K562 (cell line): ENCODE results near the gene TPO. TPM values are rescaled to one million over a fixed set of nuclear protein-coding genes. Genes with fewer than 3 reads are reported as not detected.

ENCODE experiments used
- ATAC-seq: fragments of 200-7000 bp; cut with Tn5 transposase; 3 replicates; pipeline ENCODE4 v1.9.1; 2020; ENCODE audit warnings: moderate library complexity
- BruUV-seq: library from RNA; stranded (reverse); fragments of 400-500 nt; replicated peaks from 2 replicates; lab custom pipeline; 2021; lab: Mats Ljungman, UMichigan
- CTCF ChIA-PET: fragments of 300-600 bp; formaldehyde crosslinking; extraction: SDS; loops from one replicate; lab custom pipeline; 2021; ENCODE audit warnings: low intra/inter-chr PET ratio; lab: Yijun Ruan, JAX
- POLR2A ChIA-PET: fragments of 300-600, 350-650 bp; sonication (Branson Sonifier 250); formaldehyde crosslinking; extraction: SDS; loops from one replicate; lab custom pipeline; 2021; ENCODE audit warnings: antibody characterized with exemption, inconsistent platforms; lab: Yijun Ruan, JAX
- DNase-seq, 4 experiments: peaks; one replicate each; pipeline versions ENCODE4 v3.0.0 to v3.0.0-alpha.2; 2011 to 2018; ENCODE audit warnings: low spot score in 3 of 4, mixed read lengths in 3 of 4; ENCODE audit errors: extremely low read depth in 1 of 4
- FAIRE-seq: peaks from 2 replicates; lab custom pipeline; 2011; peaks lifted over from hg19 to GRCh38; lab: Jason Lieb, UNC
- H2AFZ ChIP-seq: 2 replicates; pipeline ENCODE4 v1.6.0; 2011; ENCODE audit warnings: low read depth, low read length, control low read depth, inconsistent platforms
- H3K27ac ChIP-seq: fragments of 200-600 bp; 3 replicates; pipeline ENCODE4 v1.8.0; 2011; ENCODE audit warnings: low read depth, mild to moderate bottlenecking, control low read depth, inconsistent platforms, low read length, moderate library complexity, mixed read lengths; ENCODE audit errors: extremely low read depth
- H3K27me3 ChIP-seq, 2 experiments: fragments of 300-600 bp in 1 of 2; 2 replicates in 1 of 2; 3 replicates in 1 of 2; pipeline versions ENCODE4 v1.6.0 to v1.8.0; 2011; ENCODE audit warnings: inconsistent platforms in 2 of 2, low read length in 2 of 2, mild to moderate bottlenecking in 1 of 2, mixed read lengths in 1 of 2, moderate library complexity in 1 of 2; ENCODE audit not compliant: control insufficient read depth in 2 of 2, insufficient read depth in 2 of 2
- H3K36me3 ChIP-seq: fragments of 300-600 bp; 3 replicates; pipeline ENCODE4 v1.8.0; 2011; ENCODE audit warnings: mild to moderate bottlenecking, low read length, inconsistent platforms; ENCODE audit not compliant: control insufficient read depth, insufficient read depth
- H3K4me1 ChIP-seq, 2 experiments: fragments of 200-600 bp in 1 of 2; replicated peaks in 1 of 2; 2 replicates in 1 of 2; 3 replicates in 1 of 2; pipeline versions ENCODE4 v1.5.1 to v1.8.0; 2011; ENCODE audit warnings: inconsistent platforms in 2 of 2, low read length in 2 of 2, mild to moderate bottlenecking in 1 of 2, mixed read lengths in 1 of 2, moderate library complexity in 1 of 2; ENCODE audit not compliant: control insufficient read depth in 2 of 2, insufficient read depth in 2 of 2
- H3K4me2 ChIP-seq: 2 replicates; pipeline ENCODE4 v1.6.1; 2011; ENCODE audit warnings: low read length, control low read depth, inconsistent platforms, mixed read lengths; ENCODE audit not compliant: insufficient read depth
- H3K4me3 ChIP-seq: fragments of 200-600 bp; sonication (generic), shearing (Covaris generic); 2 replicates; pipeline ENCODE4 v1.5.1; 2016; ENCODE audit warnings: control low read depth, inconsistent platforms
- H3K79me2 ChIP-seq: fragments of 200-600 bp; 3 replicates; pipeline ENCODE4 v1.8.0; 2011; ENCODE audit warnings: low read length, inconsistent platforms; ENCODE audit not compliant: control insufficient read depth, insufficient read depth
- H3K9ac ChIP-seq, 2 experiments: 2 replicates each; pipeline versions ENCODE4 v1.6.0 to v1.6.1; 2011; ENCODE audit warnings: low read depth in 2 of 2, low read length in 2 of 2, control low read depth in 1 of 2, inconsistent platforms in 1 of 2, mild to moderate bottlenecking in 1 of 2, mixed read lengths in 1 of 2; ENCODE audit not compliant: insufficient read depth in 1 of 2
- H3K9me1 ChIP-seq: one replicate; pipeline ENCODE4 v1.6.0; 2011; ENCODE audit warnings: inconsistent platforms, mild to moderate bottlenecking, low read length, moderate library complexity; ENCODE audit not compliant: control insufficient read depth, insufficient read depth
- H3K9me3 ChIP-seq: replicated peaks from 2 replicates; pipeline ENCODE4 v1.5.1; 2011; ENCODE audit warnings: low read depth, low read length, inconsistent platforms; ENCODE audit not compliant: control insufficient read depth, insufficient read depth
- H4K20me1 ChIP-seq: replicated peaks from 2 replicates; pipeline ENCODE4 v1.6.1; 2011; ENCODE audit warnings: low read length, inconsistent platforms, mixed read lengths; ENCODE audit not compliant: control insufficient read depth, insufficient read depth
- NONO ChIP-seq, 2 experiments: fragments of 200-400 bp in 1 of 2; fragments of 450-650 bp in 1 of 2; formaldehyde crosslinking in 1 of 2; IDR thresholded peaks; 2 replicates each; pipeline ENCODE4 v1.6.1; 2017; ENCODE audit warnings: low read depth in 2 of 2, mild to moderate bottlenecking in 2 of 2, moderate library complexity in 2 of 2, low read length in 1 of 2
- NR2C2 ChIP-seq, 2 experiments: fragments of 200-800 bp in 1 of 2; sonication (Bioruptor generic) in 1 of 2; sonication (generic) in 1 of 2; formaldehyde crosslinking in 1 of 2; IDR thresholded peaks; 2 replicates each; pipeline versions ENCODE4 v1.6.1 to v1.8.0; 2016 to 2022; ENCODE audit warnings: mild to moderate bottlenecking in 1 of 2, missing compliant biosample characterization in 1 of 2, missing genetic modification characterization in 1 of 2, missing genetic modification reagents in 1 of 2
- SNRNP70 ChIP-seq: fragments of 200-400 bp; formaldehyde crosslinking; optimal IDR thresholded peaks from 2 replicates; pipeline ENCODE3; 2017; ENCODE audit warnings: low read depth, low read length
- SRSF1 ChIP-seq: fragments of 200-400 bp; formaldehyde crosslinking; IDR thresholded peaks from 2 replicates; pipeline ENCODE4 v1.6.1; 2017; ENCODE audit warnings: mild to moderate bottlenecking, low read depth, low read length, moderate library complexity
- U2AF1 ChIP-seq: fragments of 200-400 bp; formaldehyde crosslinking; optimal IDR thresholded peaks from 2 replicates; pipeline ENCODE3; 2017; ENCODE audit warnings: mild to moderate bottlenecking, low read depth, low read length, moderate library complexity
- WGBS: fragments of 100-300 bp; shearing (Covaris generic); methylation state at CpG from one replicate; pipeline ENCODE4 v1.1.6; 2016; ENCODE audit warnings: low coverage, mixed read lengths; ENCODE audit not compliant: insufficient coverage; ENCODE audit errors: missing lambda C conversion rate; 5-methylcytosine and 5-hydroxymethylcytosine counted together
- in situ Hi-C: fragments of 300-500 bp; cut with MboI; formaldehyde crosslinking; loops from 4 replicates; pipeline ENCODE4 v1.15.0; 2018; ENCODE audit warnings: inconsistent platforms, mixed read lengths
- intact Hi-C: fragments of 100-400 bp; cut with micrococcal nuclease; formaldehyde crosslinking; loops from 2 replicates; pipeline ENCODE4 v1.14.2; 2022
- polyA plus RNA-seq, 8 experiments: library from polyadenylated mRNA; depleted of rRNA in 4 of 8; stranded (reverse) in 5 of 8; unstranded in 3 of 8; fragments of >200 nt; fragmentation: Nextera tagmentation in 2 of 8; fragmentation: Illumina TruSeq in 1 of 8; extraction: Ambion mirVana in 2 of 8; extraction: Trizol in 1 of 8; gene quantifications; 2 replicates each; pipeline versions ENCODE4 v1.2.1 to v1.2.3, GENCODE V29; 2011 to 2014; ENCODE audit warnings: inconsistent platforms in 1 of 8, missing spikeins in 1 of 8
- total RNA-seq, 7 experiments: library from RNA; depleted of rRNA in 6 of 7; stranded (reverse); fragments of >200 nt in 6 of 7; fragmentation: Illumina TruSeq in 2 of 7; extraction: Trizol in 2 of 7; gene quantifications; 2 replicates each; pipeline versions ENCODE4 v1.2.1 to v1.2.3, GENCODE V29; 2011 to 2021; ENCODE audit warnings: low replicate concordance in 1 of 7

Gene TPO
- total and polyA plus RNA-seq, 9 of the 15 experiments (the other 6 are each of a cell fraction or from before 2014, with no cell fraction given): not detected

- no peak for ATAC-seq
- TF ChIP-seq NONO (IDR thresholded peaks at IDR 0.05; ENCODE audit: low read depth in 2 of 2, low read length in 1 of 2) (no peak), NR2C2 (CRISPR knock-in tag; IDR thresholded peaks at IDR 0.05) (no peak), NR2C2 (tag; IDR thresholded peaks at IDR 0.05) (no peak), SNRNP70 (no peak), SRSF1 (no peak), U2AF1 (no peak)
- TF ChIP-seq, all 486 proteins: peak for 0
- ChIA-PET POLR2A (no interaction called here), CTCF (no interaction called here)
- Histone ChIP-seq H3K36me3 (no peaks in the 10 kb centered on the region), H3K4me3 (no peak overlapping the region), H2AFZ (no peak overlapping the region), H3K9me1 (no peaks in the 10 kb centered on the region), H3K4me1 (no peaks in the 10 kb centered on the region), H3K9me3 (no peaks in the 10 kb centered on the region), H3K4me2 (no peak overlapping the region), H3K79me2 (no peaks in the 10 kb centered on the region), H3K27ac (no peak overlapping the region), H3K9ac (no peak overlapping the region), H4K20me1 (no peaks in the 10 kb centered on the region), H3K27me3 (peaks cover 0 to 5% of the 10 kb centered on the region in 2 experiments; a peak in 2 of 5 replicates)
- no TSS peak for BruUV-seq
- WGBS: under 1% methylated on average over 19 of the region's 21 CpGs
- DNase-seq (no peak), FAIRE-seq (no peak)
- in situ Hi-C loops: no loop called here
- intact Hi-C loops: no loop called here
Measured at GRCh38 chr2:1521191-1521877, 108.1 kb downstream of the TPO start.
